HepG2 (cell line): ENCODE data around the gene RSAD1. TPM values are rescaled to one million over a fixed set of nuclear protein-coding genes. Genes with fewer than 3 reads are reported as not detected.

Source experiments
- HNF4A ChIP-seq: sonication (generic); formaldehyde crosslinking; IDR thresholded peaks from 2 replicates; pipeline ENCODE4 v1.4.0; 2020; ENCODE audit warnings: missing genetic modification reagents
- HOMEZ ChIP-seq: IDR thresholded peaks from 2 replicates; pipeline ENCODE4 v1.6.1; 2016; ENCODE audit warnings: low read depth
- KIAA2018 ChIP-seq: sonication (generic); formaldehyde crosslinking; IDR thresholded peaks from 2 replicates; pipeline ENCODE4 v1.5.0; 2020; ENCODE audit warnings: mild to moderate bottlenecking, missing genetic modification reagents, borderline replicate concordance
- PITX1 ChIP-seq: sonication (generic); formaldehyde crosslinking; IDR thresholded peaks from 2 replicates; pipeline ENCODE4 v1.5.1; 2020; ENCODE audit warnings: mild to moderate bottlenecking, missing genetic modification reagents
- PPARG ChIP-seq: conservative IDR thresholded peaks from 2 replicates; pipeline ENCODE4 v1.6.1; 2016; ENCODE audit warnings: missing biosample characterization, missing genetic modification reagents
- PREB ChIP-seq: sonication (generic); formaldehyde crosslinking; IDR thresholded peaks from 2 replicates; pipeline ENCODE4 v1.4.0; 2020; ENCODE audit warnings: missing genetic modification reagents
- RBM22 ChIP-seq: fragments of 200-400 bp; formaldehyde crosslinking; optimal IDR thresholded peaks from 2 replicates; pipeline ENCODE3; 2017; ENCODE audit warnings: mild to moderate bottlenecking, low read length, moderate library complexity
- RNF219 ChIP-seq: sonication (generic); formaldehyde crosslinking; IDR thresholded peaks from 2 replicates; pipeline ENCODE4 v1.5.0; 2020; ENCODE audit warnings: mild to moderate bottlenecking, missing genetic modification reagents
- TEF ChIP-seq: sonication (generic); formaldehyde crosslinking; IDR thresholded peaks from 2 replicates; pipeline ENCODE4 v1.5.0; 2020; ENCODE audit warnings: missing genetic modification reagents
- THAP11 ChIP-seq: IDR thresholded peaks from 2 replicates; pipeline ENCODE4 v1.6.1; 2016; ENCODE audit warnings: missing biosample characterization, missing genetic modification reagents
- ZNF124 ChIP-seq: sonication (generic); formaldehyde crosslinking; IDR thresholded peaks from 2 replicates; pipeline ENCODE4 v1.4.0; 2020; ENCODE audit warnings: missing genetic modification reagents
- ZNF747 ChIP-seq: sonication (generic); formaldehyde crosslinking; IDR thresholded peaks from 2 replicates; pipeline ENCODE4 v1.8.1; 2023; ENCODE audit warnings: missing genetic modification reagents, mild to moderate bottlenecking, borderline replicate concordance
- polyA plus RNA-seq, 8 experiments: library from polyadenylated mRNA; depleted of rRNA in 3 of 8; stranded (reverse) in 7 of 8; unstranded in 1 of 8; fragments of >200 nt; fragmentation: Illumina TruSeq in 4 of 8; extraction: Trizol in 4 of 8; gene quantifications; 2 replicates each; pipeline versions ENCODE4 v1.2.1 to v1.2.3, GENCODE V29; 2011 to 2016; ENCODE audit warnings: low read depth in 4 of 8, missing spikeins in 1 of 8, mixed read lengths in 1 of 8; ENCODE audit not compliant: insufficient read depth in 1 of 8
- total RNA-seq, 5 experiments: library from RNA; depleted of rRNA; stranded (reverse); fragments of >200 nt; fragmentation: Illumina TruSeq; extraction: Trizol; gene quantifications; 2 replicates each; pipeline ENCODE4 v1.2.3, GENCODE V29; 2016; ENCODE audit warnings: low read depth in 1 of 5

Gene RSAD1
- total and polyA plus RNA-seq, 2 of the 13 experiments (the other 11 are each of a cell fraction or from before 2014, with no cell fraction given), result 22.7 to 27.7 TPM

- TF ChIP-seq KIAA2018 (CRISPR knock-in tag) (0 out of 2 replicates have a peak, but pooled peaks have one; percentile 21), ZNF124 (CRISPR knock-in tag) (no peak), PREB (CRISPR knock-in tag) (no peak), PPARG (peak; percentile 45; the same call in 1 of the 2 replicates), HOMEZ (CRISPR knock-in tag) (peak; percentile 56; the same call in 1 of the 2 replicates), TEF (CRISPR knock-in tag) (peak; percentile 94), RBM22 (peak; percentile 27), HNF4A (CRISPR knock-in tag) (peak; percentile 73), ZNF747 (peak; percentile 74; the same call in 1 of the 2 replicates), THAP11 (CRISPR knock-in tag) (0 out of 2 replicates have a peak, but pooled peaks have one; percentile 31), RNF219 (CRISPR knock-in tag) (no peak), PITX1 (peak; percentile 39; the same call in 1 of the 2 replicates)
Observed at GRCh38 chr17:50476545-50477315, 1.9 kb upstream of the RSAD1 start (continued).
